RWPE1 (cell line): ENCODE measurements around the gene ZCWPW2.

Experiments used
- CTCF ChIA-PET: fragments of 350-600 bp; sonication (Branson Sonifier 250); formaldehyde crosslinking; extraction: SDS; loops from one replicate; lab custom pipeline; 2021; lab: Yijun Ruan, JAX
- POLR2A ChIA-PET: fragments of 400-600 bp; formaldehyde crosslinking; extraction: SDS; loops from one replicate; lab custom pipeline; 2020; ENCODE audit warnings: antibody characterized with exemption; ENCODE audit not compliant: low non-redundant PET; lab: Yijun Ruan, JAX
- DNase-seq: peaks from one replicate; pipeline ENCODE4 v3.0.0; 2012; ENCODE audit warnings: low spot score
- H3K27ac ChIP-seq: fragments of 450-650 bp; 2 replicates; pipeline ENCODE4 v1.5.1; 2017
- TF ChIP-seq, protein P1 (sequence below): fragments of 450-650 bp; conservative IDR thresholded peaks from 2 replicates; pipeline ENCODE4 v1.5.1; 2017; ENCODE audit warnings: low read depth, mild to moderate bottlenecking

ZCWPW2 gene

DNA sequence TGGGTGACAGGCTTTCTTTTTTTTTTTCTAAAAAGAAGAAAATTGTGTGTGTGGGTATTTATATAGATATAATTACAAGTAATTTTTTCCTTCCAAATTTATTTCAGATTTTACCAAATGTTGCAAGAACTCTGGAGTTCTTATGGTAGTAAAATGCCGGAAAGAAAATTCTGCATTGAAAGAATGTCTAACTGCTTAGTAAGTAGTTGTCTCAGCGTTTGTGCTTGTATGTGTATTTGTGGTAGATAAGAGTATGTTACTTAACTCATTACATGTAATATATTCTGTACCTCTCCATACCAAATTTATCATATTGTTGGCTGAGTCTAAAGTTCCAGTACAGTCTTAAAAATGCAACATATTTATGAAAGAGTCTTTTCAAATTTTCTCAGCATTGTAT, 32.3 kb upstream of the ZCWPW2 start:
- DNase-seq = no peak
- CTCF ChIA-PET = interaction anchor here (0.6 kb wide), 1 partner anchor 591 kb away, joined by 3 read pairs; no protein-coding TSS in a partner anchor
- POLR2A ChIA-PET = no interaction called here
- TF ChIP-seq, protein P1, sequence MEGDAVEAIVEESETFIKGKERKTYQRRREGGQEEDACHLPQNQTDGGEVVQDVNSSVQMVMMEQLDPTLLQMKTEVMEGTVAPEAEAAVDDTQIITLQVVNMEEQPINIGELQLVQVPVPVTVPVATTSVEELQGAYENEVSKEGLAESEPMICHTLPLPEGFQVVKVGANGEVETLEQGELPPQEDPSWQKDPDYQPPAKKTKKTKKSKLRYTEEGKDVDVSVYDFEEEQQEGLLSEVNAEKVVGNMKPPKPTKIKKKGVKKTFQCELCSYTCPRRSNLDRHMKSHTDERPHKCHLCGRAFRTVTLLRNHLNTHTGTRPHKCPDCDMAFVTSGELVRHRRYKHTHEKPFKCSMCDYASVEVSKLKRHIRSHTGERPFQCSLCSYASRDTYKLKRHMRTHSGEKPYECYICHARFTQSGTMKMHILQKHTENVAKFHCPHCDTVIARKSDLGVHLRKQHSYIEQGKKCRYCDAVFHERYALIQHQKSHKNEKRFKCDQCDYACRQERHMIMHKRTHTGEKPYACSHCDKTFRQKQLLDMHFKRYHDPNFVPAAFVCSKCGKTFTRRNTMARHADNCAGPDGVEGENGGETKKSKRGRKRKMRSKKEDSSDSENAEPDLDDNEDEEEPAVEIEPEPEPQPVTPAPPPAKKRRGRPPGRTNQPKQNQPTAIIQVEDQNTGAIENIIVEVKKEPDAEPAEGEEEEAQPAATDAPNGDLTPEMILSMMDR = no peak
- no peak overlapping the region for H3K27ac ChIP-seq

GRCh38 chr3:28317438-28318022, 31.0 kb upstream of the ZCWPW2 start:
- ChIA-PET POLR2A (no interaction called here), CTCF (interaction anchor here (0.7 kb wide), 1 partner anchor 596 kb away, joined by 3 read pairs; no protein-coding TSS in a partner anchor)
- TF ChIP-seq, protein P1 = peak; percentile 61
- H3K27ac ChIP-seq = no peak overlapping the region
- DNase-seq = peak; percentile 12

- ChIA-PET CTCF (interaction anchor here (0.6 kb wide), 2 partner anchors 22 to 923 kb away, joined by 3 to 6 read pairs; no protein-coding TSS in a partner anchor), POLR2A (no interaction called here)
- no peak overlapping the region for H3K27ac ChIP-seq
- TF ChIP-seq, protein P1 = no peak
- DNase-seq = no peak
These were observed 27.5 kb upstream of the ZCWPW2 start for GRCh38 chr3:28320981-28321380.

DNA sequence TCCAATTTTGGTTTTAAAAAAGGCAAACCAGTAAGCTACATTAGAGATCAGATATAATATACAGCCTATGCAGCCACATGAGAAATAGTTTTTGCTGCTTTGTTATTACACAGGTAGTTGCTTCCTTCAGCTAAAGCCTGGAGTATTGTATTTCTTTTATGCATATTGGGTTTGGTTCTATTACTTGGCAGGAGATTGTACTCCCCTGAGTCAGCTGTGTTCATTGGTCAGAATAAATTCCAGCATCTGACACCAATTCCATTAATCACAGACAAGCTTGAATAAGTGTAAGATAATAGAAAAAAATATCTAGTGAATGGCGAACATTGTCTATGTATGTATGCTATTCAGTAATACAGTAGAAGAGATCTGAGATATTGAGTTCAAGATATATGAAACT, 26.1 kb upstream of the ZCWPW2 start:
- CTCF ChIA-PET = no interaction called here
- TF ChIP-seq, protein P1 = no peak
- no peak overlapping the region for H3K27ac ChIP-seq
- POLR2A ChIA-PET = no interaction called here
- no peak for DNase-seq

GRCh38 chr3:28326458-28326926, 22.0 kb upstream of the ZCWPW2 start:
- no peak overlapping the region for H3K27ac ChIP-seq
- CTCF ChIA-PET = no interaction called here
- TF ChIP-seq, protein P1 = no peak
- POLR2A ChIA-PET = no interaction called here
- no peak for DNase-seq

DNA sequence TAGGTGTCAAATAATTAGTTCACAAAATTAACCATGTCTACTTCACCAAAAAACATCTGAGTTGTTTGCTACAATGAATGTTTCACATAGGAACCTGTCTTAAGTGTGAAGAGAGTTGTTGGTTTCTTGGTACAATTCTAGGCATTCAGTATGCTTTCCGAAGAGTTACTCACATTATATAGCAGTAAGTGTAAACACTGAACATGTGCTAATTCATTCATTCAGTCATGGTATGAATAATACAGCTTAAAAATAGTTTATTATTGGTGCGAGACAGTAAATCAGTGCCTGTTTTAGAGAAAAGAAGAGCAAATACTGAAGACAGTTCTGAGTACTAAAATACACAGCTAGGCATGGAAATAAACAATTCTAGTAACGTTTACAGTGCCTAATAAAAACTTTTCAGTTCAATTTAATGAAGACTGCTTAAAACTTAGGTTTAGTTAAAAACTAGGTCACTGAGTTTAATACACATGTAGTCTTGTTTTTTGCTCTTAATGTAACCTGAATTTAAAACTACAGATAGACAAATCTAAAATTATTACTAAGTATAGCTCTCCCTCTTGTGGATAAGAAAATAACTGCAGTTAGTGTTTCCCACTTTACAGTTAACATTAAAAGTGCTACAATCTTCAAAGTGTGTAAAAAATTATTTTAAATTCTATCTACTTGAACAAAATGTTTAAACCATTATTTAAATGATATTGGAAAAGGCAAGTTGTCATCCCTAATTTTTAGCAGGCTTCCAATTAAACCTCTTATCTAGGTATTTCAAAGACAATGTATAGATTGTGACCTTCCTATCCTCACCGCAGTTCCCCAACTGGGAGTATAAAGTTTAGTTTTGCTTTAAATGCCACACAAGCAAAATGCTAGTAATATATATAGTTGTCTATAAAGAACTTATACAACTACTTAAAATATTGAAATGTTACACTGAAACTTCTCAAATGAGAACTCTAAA, 20.1 kb upstream of the ZCWPW2 start:
- H3K27ac ChIP-seq = no peak overlapping the region
- DNase-seq = no peak
- POLR2A ChIA-PET = no interaction called here
- TF ChIP-seq, protein P1 = peak; percentile 77
- CTCF ChIA-PET = interaction anchor here (0.5 to 2.1 kb wide), 5 partner anchors 18 to 617 kb away, joined by 3 to 8 read pairs (median 5); partner anchors contain the start of gene EOMES
